ENCODE results near the gene OR2J2. TPM values are rescaled to one million over a fixed set of nuclear protein-coding genes. Genes with fewer than 3 reads are reported as not detected.
"Not testable (repeated sequence)": the region's sequence is repeated elsewhere in the genome, so short reads cannot be mapped to it uniquely, and the experiment has no call there.

Gene OR2J2
- total RNA-seq, result not detected in 2 replicates

GRCh38 chr6:29170607-29171006 lies at the start of gene OR2J2:
OR2J2 (plus strand) TSS chr6:29170907; CDS start chr6:29173636, 2,729 bp downstream.
- not testable (repeated sequence) for H3K9me3 ChIP-seq (ENCODE audit: low read depth, low read length); H3K27me3 ChIP-seq (ENCODE audit: insufficient read depth, low read length); H3K4me3 ChIP-seq (ENCODE audit: insufficient read depth, low read length); H3K79me2 ChIP-seq (ENCODE audit: insufficient read depth, low read length); H4K20me1 ChIP-seq (ENCODE audit: insufficient read depth, low read length); DNase-seq (ENCODE audit: insufficient read length, low spot score, missing footprints); H3K27ac ChIP-seq (ENCODE audit: low read depth, low read length); H3K36me3 ChIP-seq (ENCODE audit: insufficient read depth, low read length); H2AFZ ChIP-seq (ENCODE audit: low read length); H3K4me1 ChIP-seq (ENCODE audit: insufficient read depth, low read length); H3K4me2 ChIP-seq (ENCODE audit: insufficient read depth, low read length)

- Histone ChIP-seq H2AFZ (ENCODE audit: low read length) (no peak overlapping the region), H3K27me3 (ENCODE audit: insufficient read depth, low read length) (no peaks in the 10 kb centered on the region), H3K4me2 (ENCODE audit: insufficient read depth, low read length) (no peak overlapping the region), H3K79me2 (ENCODE audit: insufficient read depth, low read length) (no peaks in the 10 kb centered on the region), H3K9me3 (ENCODE audit: low read depth, low read length) (no peaks in the 10 kb centered on the region), H4K20me1 (ENCODE audit: insufficient read depth, low read length) (no peaks in the 10 kb centered on the region), H3K4me1 (ENCODE audit: insufficient read depth, low read length) (no peaks in the 10 kb centered on the region), H3K36me3 (ENCODE audit: insufficient read depth, low read length) (no peaks in the 10 kb centered on the region), H3K27ac (ENCODE audit: low read depth, low read length) (no peak overlapping the region), H3K4me3 (ENCODE audit: insufficient read depth, low read length) (no peak overlapping the region)
- no peak for TF ChIP-seq CTCF (IDR thresholded peaks at IDR 0.05; ENCODE audit: extremely low read depth, low read depth, low read length)
- DNase-seq (ENCODE audit: insufficient read length, low spot score, missing footprints), result no peak
These were observed 41.2 kb upstream of the OR2J2 start for GRCh38 chr6:29129326-29130012.

- no peaks in the 10 kb centered on the region for H3K79me2 ChIP-seq (ENCODE audit: insufficient read depth, low read length)
- H2AFZ ChIP-seq (ENCODE audit: low read length), result no peak overlapping the region
- no peak overlapping the region for H3K4me3 ChIP-seq (ENCODE audit: insufficient read depth, low read length)
- H3K36me3 ChIP-seq (ENCODE audit: insufficient read depth, low read length), result no peaks in the 10 kb centered on the region
- H3K27ac ChIP-seq (ENCODE audit: low read depth, low read length), result no peak overlapping the region
- H4K20me1 ChIP-seq (ENCODE audit: insufficient read depth, low read length), result no peaks in the 10 kb centered on the region
- no peak for TF ChIP-seq CTCF (IDR thresholded peaks at IDR 0.05; ENCODE audit: extremely low read depth, low read depth, low read length)
- H3K4me1 ChIP-seq (ENCODE audit: insufficient read depth, low read length), result no peaks in the 10 kb centered on the region
- H3K4me2 ChIP-seq (ENCODE audit: insufficient read depth, low read length), result no peak overlapping the region
- DNase-seq (ENCODE audit: insufficient read length, low spot score, missing footprints), result no peak
- H3K9me3 ChIP-seq (ENCODE audit: low read depth, low read length), result no peaks in the 10 kb centered on the region
- no peaks in the 10 kb centered on the region for H3K27me3 ChIP-seq (ENCODE audit: insufficient read depth, low read length)
These were observed 40.1 kb upstream of the OR2J2 start for GRCh38 chr6:29130644-29131043.

GRCh38 chr6:29131691-29132090 lies 39.0 kb upstream of the OR2J2 start:
- no peaks in the 10 kb centered on the region for H3K36me3 ChIP-seq (ENCODE audit: insufficient read depth, low read length)
- no peak overlapping the region for H3K4me3 ChIP-seq (ENCODE audit: insufficient read depth, low read length)
- H3K27me3 ChIP-seq (ENCODE audit: insufficient read depth, low read length), result no peaks in the 10 kb centered on the region
- H3K9me3 ChIP-seq (ENCODE audit: low read depth, low read length), result no peaks in the 10 kb centered on the region
- DNase-seq (ENCODE audit: insufficient read length, low spot score, missing footprints), result peak; percentile 37
- H4K20me1 ChIP-seq (ENCODE audit: insufficient read depth, low read length), result no peaks in the 10 kb centered on the region
- H3K4me2 ChIP-seq (ENCODE audit: insufficient read depth, low read length), result no peak overlapping the region
- no peak overlapping the region for H2AFZ ChIP-seq (ENCODE audit: low read length)
- no peak for TF ChIP-seq CTCF (IDR thresholded peaks at IDR 0.05; ENCODE audit: extremely low read depth, low read depth, low read length)
- no peaks in the 10 kb centered on the region for H3K79me2 ChIP-seq (ENCODE audit: insufficient read depth, low read length)
- H3K27ac ChIP-seq (ENCODE audit: low read depth, low read length), result no peak overlapping the region
- H3K4me1 ChIP-seq (ENCODE audit: insufficient read depth, low read length), result no peaks in the 10 kb centered on the region

All from osteoblast (primary cell).